Measurements from ENCODE around the gene CTIF.

GRCh38 chr18:48617844-48618497 is 79.1 kb downstream of the CTIF start:
- no peak for TF ChIP-seq SIN3A (IDR thresholded peaks at IDR 0.05; ENCODE audit: borderline replicate concordance, low read depth, low read length)
- no peak for TF ChIP-seq REST (IDR thresholded peaks at IDR 0.05; ENCODE audit: low read depth, low read length)
- TF ChIP-seq CTCF (IDR thresholded peaks at IDR 0.05) = no peak
- no peak for TF ChIP-seq SMC3 (IDR thresholded peaks at IDR 0.05; ENCODE audit: low read depth, low read length)
- TF ChIP-seq POLR2AphosphoS5 (IDR thresholded peaks at IDR 0.05; ENCODE audit: low read depth, low read length) = no peak
- no peak for TF ChIP-seq USF1 (IDR thresholded peaks at IDR 0.05; ENCODE audit: borderline replicate concordance, low read depth)

Measured in SK-N-SH (cell line).